K562 (cell line): ENCODE measurements around the gene MTMR12. TPM values are rescaled to one million over a fixed set of nuclear protein-coding genes. Genes with fewer than 3 reads are reported as not detected.

Experiments
- ATAC-seq: fragments of 200-7000 bp; cut with Tn5 transposase; 3 replicates; pipeline ENCODE4 v1.9.1; 2020; ENCODE audit warnings: moderate library complexity
- BruUV-seq: library from RNA; stranded (reverse); fragments of 400-500 nt; replicated peaks from 2 replicates; lab custom pipeline; 2021; lab: Mats Ljungman, UMichigan
- CTCF ChIA-PET: fragments of 300-600 bp; formaldehyde crosslinking; extraction: SDS; loops from one replicate; lab custom pipeline; 2021; ENCODE audit warnings: low intra/inter-chr PET ratio; lab: Yijun Ruan, JAX
- POLR2A ChIA-PET: fragments of 300-600, 350-650 bp; sonication (Branson Sonifier 250); formaldehyde crosslinking; extraction: SDS; loops from one replicate; lab custom pipeline; 2021; ENCODE audit warnings: antibody characterized with exemption, inconsistent platforms; lab: Yijun Ruan, JAX
- DNase-seq, 4 experiments: peaks; one replicate each; pipeline versions ENCODE4 v3.0.0 to v3.0.0-alpha.2; 2011 to 2018; ENCODE audit warnings: low spot score in 3 of 4, mixed read lengths in 3 of 4; ENCODE audit errors: extremely low read depth in 1 of 4
- FAIRE-seq: peaks from 2 replicates; lab custom pipeline; 2011; peaks lifted over from hg19 to GRCh38; lab: Jason Lieb, UNC
- H2AFZ ChIP-seq: 2 replicates; pipeline ENCODE4 v1.6.0; 2011; ENCODE audit warnings: low read depth, low read length, control low read depth, inconsistent platforms
- H3K27ac ChIP-seq: fragments of 200-600 bp; 3 replicates; pipeline ENCODE4 v1.8.0; 2011; ENCODE audit warnings: low read depth, mild to moderate bottlenecking, control low read depth, inconsistent platforms, low read length, moderate library complexity, mixed read lengths; ENCODE audit errors: extremely low read depth
- H3K27me3 ChIP-seq, 2 experiments: fragments of 300-600 bp in 1 of 2; 2 replicates in 1 of 2; 3 replicates in 1 of 2; pipeline versions ENCODE4 v1.6.0 to v1.8.0; 2011; ENCODE audit warnings: inconsistent platforms in 2 of 2, low read length in 2 of 2, mild to moderate bottlenecking in 1 of 2, mixed read lengths in 1 of 2, moderate library complexity in 1 of 2; ENCODE audit not compliant: control insufficient read depth in 2 of 2, insufficient read depth in 2 of 2
- H3K36me3 ChIP-seq: fragments of 300-600 bp; 3 replicates; pipeline ENCODE4 v1.8.0; 2011; ENCODE audit warnings: mild to moderate bottlenecking, low read length, inconsistent platforms; ENCODE audit not compliant: control insufficient read depth, insufficient read depth
- H3K4me1 ChIP-seq, 2 experiments: fragments of 200-600 bp in 1 of 2; replicated peaks in 1 of 2; 2 replicates in 1 of 2; 3 replicates in 1 of 2; pipeline versions ENCODE4 v1.5.1 to v1.8.0; 2011; ENCODE audit warnings: inconsistent platforms in 2 of 2, low read length in 2 of 2, mild to moderate bottlenecking in 1 of 2, mixed read lengths in 1 of 2, moderate library complexity in 1 of 2; ENCODE audit not compliant: control insufficient read depth in 2 of 2, insufficient read depth in 2 of 2
- H3K4me2 ChIP-seq: 2 replicates; pipeline ENCODE4 v1.6.1; 2011; ENCODE audit warnings: low read length, control low read depth, inconsistent platforms, mixed read lengths; ENCODE audit not compliant: insufficient read depth
- H3K4me3 ChIP-seq: fragments of 200-600 bp; sonication (generic), shearing (Covaris generic); 2 replicates; pipeline ENCODE4 v1.5.1; 2016; ENCODE audit warnings: control low read depth, inconsistent platforms
- H3K79me2 ChIP-seq: fragments of 200-600 bp; 3 replicates; pipeline ENCODE4 v1.8.0; 2011; ENCODE audit warnings: low read length, inconsistent platforms; ENCODE audit not compliant: control insufficient read depth, insufficient read depth
- H3K9ac ChIP-seq, 2 experiments: 2 replicates each; pipeline versions ENCODE4 v1.6.0 to v1.6.1; 2011; ENCODE audit warnings: low read depth in 2 of 2, low read length in 2 of 2, control low read depth in 1 of 2, inconsistent platforms in 1 of 2, mild to moderate bottlenecking in 1 of 2, mixed read lengths in 1 of 2; ENCODE audit not compliant: insufficient read depth in 1 of 2
- H3K9me1 ChIP-seq: one replicate; pipeline ENCODE4 v1.6.0; 2011; ENCODE audit warnings: inconsistent platforms, mild to moderate bottlenecking, low read length, moderate library complexity; ENCODE audit not compliant: control insufficient read depth, insufficient read depth
- H3K9me3 ChIP-seq: replicated peaks from 2 replicates; pipeline ENCODE4 v1.5.1; 2011; ENCODE audit warnings: low read depth, low read length, inconsistent platforms; ENCODE audit not compliant: control insufficient read depth, insufficient read depth
- H4K20me1 ChIP-seq: replicated peaks from 2 replicates; pipeline ENCODE4 v1.6.1; 2011; ENCODE audit warnings: low read length, inconsistent platforms, mixed read lengths; ENCODE audit not compliant: control insufficient read depth, insufficient read depth
- ARID1B ChIP-seq: fragments of 450-650 bp; IDR thresholded peaks from 2 replicates; pipeline ENCODE4 v1.6.1; 2016; ENCODE audit warnings: antibody characterized with exemption, mild to moderate bottlenecking, inconsistent platforms
- ATF2 ChIP-seq: sonication (generic); formaldehyde crosslinking; IDR thresholded peaks from 2 replicates; pipeline ENCODE4 v1.8.1; 2022; ENCODE audit warnings: missing genetic modification reagents
- BHLHE40 ChIP-seq: IDR thresholded peaks from 2 replicates; pipeline ENCODE4 v1.6.1; 2011; ENCODE audit warnings: low read length, improper control_type of control experiment
- C11orf30 ChIP-seq: fragments of 450-650 bp; IDR thresholded peaks from 2 replicates; pipeline ENCODE4 v1.6.1; 2016; ENCODE audit warnings: low read depth, mild to moderate bottlenecking
- CBFA2T2 ChIP-seq: fragments of 450-650 bp; conservative IDR thresholded peaks from 2 replicates; pipeline ENCODE4 v1.6.1; 2017; ENCODE audit warnings: mild to moderate bottlenecking
- CBFA2T3 ChIP-seq: fragments of 450-650 bp; IDR thresholded peaks from 2 replicates; pipeline ENCODE4 v1.6.1; 2017
- CBX5 ChIP-seq: IDR thresholded peaks from 2 replicates; pipeline ENCODE4 v1.6.1; 2014; ENCODE audit warnings: low read depth, borderline replicate concordance
- CTBP1 ChIP-seq: fragments of 450-650 bp; IDR thresholded peaks from 2 replicates; pipeline ENCODE4 v1.6.1; 2016; ENCODE audit warnings: borderline replicate concordance
- E2F5 ChIP-seq: sonication (generic); formaldehyde crosslinking; IDR thresholded peaks from 2 replicates; pipeline ENCODE4 v1.8.0; 2022; ENCODE audit warnings: mild to moderate bottlenecking, missing genetic modification reagents
- FIP1L1 ChIP-seq: fragments of 200-400 bp; formaldehyde crosslinking; IDR thresholded peaks from 2 replicates; pipeline ENCODE4 v1.6.1; 2018; ENCODE audit warnings: mild to moderate bottlenecking, low read depth, low read length; ENCODE audit not compliant: poor library complexity, severe bottlenecking
- FOS ChIP-seq: IDR thresholded peaks from 3 replicates; pipeline ENCODE4 v1.6.1; 2011; ENCODE audit not compliant: insufficient read length; ENCODE audit errors: extremely low read depth
- HEY1 ChIP-seq: fragments of 250-450 bp; sonication (Bioruptor Pico); IDR thresholded peaks from 2 replicates; pipeline ENCODE4 v1.5.0; 2020; ENCODE audit warnings: mild to moderate bottlenecking, moderate library complexity, borderline replicate concordance
- IFI16 ChIP-seq: fragments of 250-450 bp; sonication (Bioruptor Pico); IDR thresholded peaks from 2 replicates; pipeline ENCODE4 v2.1.2; 2022; ENCODE audit warnings: mild to moderate bottlenecking, inconsistent platforms
- LARP7 ChIP-seq: fragments of 450-650 bp; IDR thresholded peaks from 2 replicates; pipeline ENCODE4 v1.6.1; 2016
- MAFF ChIP-seq: IDR thresholded peaks from 2 replicates; pipeline ENCODE4 v1.6.1; 2012; ENCODE audit warnings: low read length, improper control_type of control experiment
- MAFG ChIP-seq: fragments of 450-650 bp; conservative IDR thresholded peaks from 2 replicates; pipeline ENCODE4 v1.6.1; 2016; ENCODE audit warnings: missing genetic modification characterization, missing compliant biosample characterization
- RHOXF2B ChIP-seq: fragments of 250-450 bp; sonication (Bioruptor Pico); conservative IDR thresholded peaks from 2 replicates; pipeline ENCODE4 v1.5.1; 2021
- RUNX1 ChIP-seq: sonication (generic); IDR thresholded peaks from 2 replicates; pipeline ENCODE4 v1.6.1; 2016; ENCODE audit warnings: antibody characterized with exemption, low read depth
- SLC30A9 ChIP-seq: fragments of 250-450 bp; sonication (Bioruptor Pico); IDR thresholded peaks from 2 replicates; pipeline ENCODE4 v1.8.0; 2022; ENCODE audit warnings: mild to moderate bottlenecking, moderate library complexity
- SNIP1 ChIP-seq: fragments of 450-650 bp; IDR thresholded peaks from 2 replicates; pipeline ENCODE4 v1.7.1; 2017; ENCODE audit warnings: low read depth, mild to moderate bottlenecking
- ZNF121 ChIP-seq: sonication (generic); formaldehyde crosslinking; conservative IDR thresholded peaks from 2 replicates; pipeline ENCODE4 v1.8.0; 2022; ENCODE audit warnings: missing genetic modification reagents
- ZNF175 ChIP-seq: fragments of 200-800 bp; sonication (Bioruptor generic); IDR thresholded peaks from 2 replicates; pipeline ENCODE4 v1.6.1; 2016; ENCODE audit warnings: low read depth, mild to moderate bottlenecking, missing genetic modification characterization, missing compliant biosample characterization
- ZNF551 ChIP-seq: fragments of 250-450 bp; sonication (Bioruptor Pico); IDR thresholded peaks from 2 replicates; pipeline ENCODE4 v1.5.0; 2021; ENCODE audit warnings: mild to moderate bottlenecking, moderate library complexity
- ZNF778 ChIP-seq: fragments of 450-650 bp; formaldehyde crosslinking; IDR thresholded peaks from 2 replicates; pipeline ENCODE4 v1.4.0; 2020; ENCODE audit warnings: mild to moderate bottlenecking, moderate library complexity
- WGBS: fragments of 100-300 bp; shearing (Covaris generic); methylation state at CpG from one replicate; pipeline ENCODE4 v1.1.6; 2016; ENCODE audit warnings: low coverage, mixed read lengths; ENCODE audit not compliant: insufficient coverage; ENCODE audit errors: missing lambda C conversion rate; 5-methylcytosine and 5-hydroxymethylcytosine counted together
- in situ Hi-C: fragments of 300-500 bp; cut with MboI; formaldehyde crosslinking; loops from 4 replicates; pipeline ENCODE4 v1.15.0; 2018; ENCODE audit warnings: inconsistent platforms, mixed read lengths
- intact Hi-C: fragments of 100-400 bp; cut with micrococcal nuclease; formaldehyde crosslinking; loops from 2 replicates; pipeline ENCODE4 v1.14.2; 2022
- polyA plus RNA-seq, 8 experiments: library from polyadenylated mRNA; depleted of rRNA in 4 of 8; stranded (reverse) in 5 of 8; unstranded in 3 of 8; fragments of >200 nt; fragmentation: Nextera tagmentation in 2 of 8; fragmentation: Illumina TruSeq in 1 of 8; extraction: Ambion mirVana in 2 of 8; extraction: Trizol in 1 of 8; gene quantifications; 2 replicates each; pipeline versions ENCODE4 v1.2.1 to v1.2.3, GENCODE V29; 2011 to 2014; ENCODE audit warnings: inconsistent platforms in 1 of 8, missing spikeins in 1 of 8
- total RNA-seq, 7 experiments: library from RNA; depleted of rRNA in 6 of 7; stranded (reverse); fragments of >200 nt in 6 of 7; fragmentation: Illumina TruSeq in 2 of 7; extraction: Trizol in 2 of 7; gene quantifications; 2 replicates each; pipeline versions ENCODE4 v1.2.1 to v1.2.3, GENCODE V29; 2011 to 2021; ENCODE audit warnings: low replicate concordance in 1 of 7

Gene MTMR12
- total and polyA plus RNA-seq, 9 of the 15 experiments (the other 6 are each of a cell fraction or from before 2014, with no cell fraction given) = 4.0 to 28.7 (median 17.1) TPM

GRCh38 chr5:32307769-32308194 is 5.0 kb downstream of the MTMR12 start (continued):
- TF ChIP-seq FOS = no peak
- no peak for TF ChIP-seq ZNF778 (CRISPR knock-in tag)
- TF ChIP-seq ATF2 (CRISPR knock-in tag) = no peak
- TF ChIP-seq RHOXF2B (CRISPR knock-in tag) = no peak
- peak; percentile 62 for TF ChIP-seq C11orf30
- no peak for TF ChIP-seq ZNF175 (CRISPR knock-in tag)
- TF ChIP-seq CBFA2T2 = peak; percentile 45
- TF ChIP-seq ZNF121 (CRISPR knock-in tag) = no peak
- TF ChIP-seq MAFG (tag) = peak; percentile 51
- TF ChIP-seq RUNX1 = no peak
- peak; percentile 41; the same call in 1 of the 2 replicates for TF ChIP-seq MAFF
- no peak for TF ChIP-seq HEY1

- H3K36me3 ChIP-seq = peaks cover 8% of the 10 kb centered on the region; the same call in 2 of the 3 replicates
- H3K4me2 ChIP-seq = no peak overlapping the region
- CTCF ChIA-PET = no interaction called here
- no peaks in the 10 kb centered on the region; a peak in 1 of 5 replicates for H3K4me1 ChIP-seq
- no peak overlapping the region for H3K9ac ChIP-seq
- no peaks in the 10 kb centered on the region for H3K9me1 ChIP-seq
- 25% methylated on average over 5 of the region's 5 CpGs for WGBS
- POLR2A ChIA-PET = no interaction called here
- no peak overlapping the region for H3K4me3 ChIP-seq
- peaks cover 72% of the 10 kb centered on the region for H3K79me2 ChIP-seq
- in situ Hi-C loops (no loop called here), intact Hi-C loops (no loop called here)
- H2AFZ ChIP-seq = no peak overlapping the region
- no peaks in the 10 kb centered on the region for H3K27me3 ChIP-seq
- DNase-seq (peak in 1 of 4 experiments; percentile 42), FAIRE-seq (no peak), ATAC-seq (peak; percentile 57)
- BruUV-seq = no TSS peak
- no peak overlapping the region for H3K27ac ChIP-seq
- H3K9me3 ChIP-seq = no peaks in the 10 kb centered on the region
- H4K20me1 ChIP-seq = no peaks in the 10 kb centered on the region
- TF ChIP-seq ARID1B = 0 out of 2 replicates have a peak, but pooled peaks have one; percentile 8
- TF ChIP-seq BHLHE40 = 0 out of 2 replicates have a peak, but pooled peaks have one; percentile 17
- TF ChIP-seq SNIP1 = no peak
- TF ChIP-seq CTBP1 = peak; percentile 81
- no peak for TF ChIP-seq LARP7
- no peak for TF ChIP-seq CBX5
- TF ChIP-seq FIP1L1 = no peak
- no peak for TF ChIP-seq E2F5 (CRISPR knock-in tag)
- TF ChIP-seq ZNF551 (CRISPR knock-in tag) = no peak
- no peak for TF ChIP-seq IFI16 (CRISPR knock-in tag)
- TF ChIP-seq CBFA2T3 = peak; percentile 53; the same call in 1 of the 2 replicates
- TF ChIP-seq SLC30A9 (CRISPR knock-in tag) = no peak
These were observed 8.1 kb downstream of the MTMR12 start for GRCh38 chr5:32304622-32305021.
